ENCODE measurements around the gene DBI.

Gene DBI

DNA sequence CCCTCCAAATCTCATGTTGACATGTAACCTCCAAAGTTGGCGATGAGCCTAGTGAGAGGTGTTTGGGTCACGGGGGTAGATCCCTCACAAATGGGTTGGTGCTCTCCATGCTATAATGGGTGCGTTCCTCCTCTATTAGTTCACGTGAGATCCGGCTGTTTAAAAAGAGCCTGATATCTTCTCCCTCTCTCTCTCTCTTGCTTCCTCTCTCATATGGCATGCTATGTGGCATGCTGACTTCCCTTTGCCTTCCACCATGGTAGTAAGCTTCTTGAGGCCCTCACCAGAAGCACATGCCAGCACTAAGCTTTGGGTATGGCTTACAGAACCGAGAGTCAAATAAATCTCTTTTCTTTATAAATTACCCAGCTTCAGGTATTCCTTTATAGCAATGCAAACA lies 39.3 kb upstream of the DBI start:
- H3K4me3 ChIP-seq (ENCODE audit: control insufficient read depth, low read depth, low read length): no peak overlapping the region
- DNase-seq (ENCODE audit: low read depth): no peak
- no peak for TF ChIP-seq CTCF (IDR thresholded peaks at IDR 0.05; ENCODE audit: control insufficient read depth, insufficient read depth, low read depth, low read length, missing control alignments)

GRCh38 chr2:119332953-119333352 lies 33.8 kb upstream of the DBI start:
- TF ChIP-seq CTCF (IDR thresholded peaks at IDR 0.05; ENCODE audit: control insufficient read depth, insufficient read depth, low read depth, low read length, missing control alignments): no peak
- no peak overlapping the region for H3K4me3 ChIP-seq (ENCODE audit: control insufficient read depth, low read depth, low read length)
- DNase-seq (ENCODE audit: low read depth): no peak

GRCh38 chr2:119333360-119333759 lies 33.4 kb upstream of the DBI start:
- no peak overlapping the region for H3K4me3 ChIP-seq (ENCODE audit: control insufficient read depth, low read depth, low read length)
- no peak for TF ChIP-seq CTCF (IDR thresholded peaks at IDR 0.05; ENCODE audit: control insufficient read depth, insufficient read depth, low read depth, low read length, missing control alignments)
- no peak for DNase-seq (ENCODE audit: low read depth)

DNA sequence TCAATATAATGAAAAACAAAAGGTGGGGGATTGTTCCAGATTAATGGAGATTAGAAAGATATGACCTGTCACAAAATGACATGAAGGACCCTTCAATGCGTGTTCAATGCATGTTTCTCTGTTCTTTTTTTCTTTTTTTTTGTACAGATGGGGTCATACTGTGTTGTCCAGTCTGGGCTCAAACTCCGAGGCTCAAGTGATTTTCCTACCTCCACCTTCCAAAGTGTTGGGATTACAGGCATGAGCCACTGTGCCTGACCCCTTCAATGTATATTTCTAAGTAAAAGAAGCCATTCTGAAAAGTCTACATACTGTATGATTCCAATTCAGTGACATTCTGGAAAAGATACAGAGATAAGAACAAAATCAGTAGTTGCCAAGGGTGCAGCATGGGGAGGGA lies 32.9 kb upstream of the DBI start:
- no peak for TF ChIP-seq CTCF (IDR thresholded peaks at IDR 0.05; ENCODE audit: control insufficient read depth, insufficient read depth, low read depth, low read length, missing control alignments)
- DNase-seq (ENCODE audit: low read depth): no peak
- no peak overlapping the region for H3K4me3 ChIP-seq (ENCODE audit: control insufficient read depth, low read depth, low read length)

- TF ChIP-seq CTCF (IDR thresholded peaks at IDR 0.05; ENCODE audit: control insufficient read depth, insufficient read depth, low read depth, low read length, missing control alignments): no peak
- no peak overlapping the region for H3K4me3 ChIP-seq (ENCODE audit: control insufficient read depth, low read depth, low read length)
- no peak for DNase-seq (ENCODE audit: low read depth)
Measured at GRCh38 chr2:119337749-119338148, 29.0 kb upstream of the DBI start.

DNA sequence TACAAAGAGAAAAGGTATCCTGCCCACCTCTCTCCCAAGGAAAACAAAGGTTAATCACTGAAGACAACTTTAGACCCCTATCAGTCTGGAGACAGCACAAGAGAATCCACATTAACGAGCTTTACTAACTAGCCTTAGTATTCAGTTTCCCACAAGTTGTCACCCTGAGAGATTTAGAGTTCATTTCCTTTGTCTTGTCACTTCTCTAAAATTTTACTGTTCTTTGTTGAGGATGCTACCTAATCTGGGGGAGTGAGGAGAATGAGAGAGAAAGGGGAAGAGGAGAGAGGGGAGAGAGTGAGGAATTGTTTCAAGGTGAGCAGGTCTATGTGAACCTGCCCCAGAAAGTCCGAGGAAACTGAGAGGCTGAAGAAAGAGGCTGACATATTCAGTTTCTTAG lies 28.5 kb upstream of the DBI start:
- DNase-seq (ENCODE audit: low read depth): no peak
- no peak for TF ChIP-seq CTCF (IDR thresholded peaks at IDR 0.05; ENCODE audit: control insufficient read depth, insufficient read depth, low read depth, low read length, missing control alignments)
- no peak overlapping the region for H3K4me3 ChIP-seq (ENCODE audit: control insufficient read depth, low read depth, low read length)
